Gastrocnemius medialis (tissue), 4 donors: ENCODE results near the gene USP50. TPM values are rescaled to one million over a fixed set of nuclear protein-coding genes. Genes with fewer than 3 reads are reported as not detected.
"Not testable (repeated sequence)": the region's sequence is repeated elsewhere in the genome, so short reads cannot be mapped to it uniquely, and the experiment has no call there.

Source experiments
- ATAC-seq, 2 donors: fragments of 150-250 bp; one replicate each; pipeline ENCODE4 v1.9.1; 2016
- DNase-seq, 2 donors: peaks; one replicate each; pipeline ENCODE4 v3.0.0-alpha.2; 2019
- H3K27ac ChIP-seq, 4 donors: fragments of 200-600 bp; sonication (generic); 1 replicate in 1 of 4; 2 replicates in 3 of 4; pipeline ENCODE4 v1.5.1; 2016 to 2018; ENCODE audit warnings: mild to moderate bottlenecking in 2 of 4, moderate library complexity in 1 of 4
- H3K27me3 ChIP-seq, 3 donors: fragments of 200-600 bp; sonication (generic) in 2 of 3; 1 replicate in 1 of 3; 2 replicates in 2 of 3; pipeline versions ENCODE4 v1.5.1 to v1.6.0; 2016 to 2019; ENCODE audit warnings: mild to moderate bottlenecking in 1 of 3, moderate library complexity in 1 of 3
- H3K36me3 ChIP-seq, 2 donors: fragments of 200-600 bp; sonication (generic) in 1 of 2; one replicate each; pipeline ENCODE4 v1.5.1; 2017 to 2018
- H3K4me1 ChIP-seq, 2 donors: fragments of 200-600 bp; sonication (generic) in 1 of 2; one replicate each; pipeline ENCODE4 v1.5.1; 2016 to 2017; ENCODE audit warnings: mild to moderate bottlenecking in 2 of 2
- H3K4me3 ChIP-seq, 4 donors: fragments of 200-600 bp; sonication (generic) in 3 of 4; 1 replicate in 1 of 4; 2 replicates in 3 of 4; pipeline ENCODE4 v1.5.1; 2016 to 2019; ENCODE audit warnings: mild to moderate bottlenecking in 2 of 4
- H3K9me3 ChIP-seq, 3 donors: fragments of 200-600 bp; sonication (generic) in 2 of 3; 1 replicate in 1 of 3; 2 replicates in 2 of 3; pipeline ENCODE4 v1.5.1; 2016 to 2019
- POLR2A ChIP-seq, 2 donors: fragments of 450-650 bp; IDR thresholded peaks; one replicate each; pipeline ENCODE4 v1.6.1; 2017; ENCODE audit warnings: antibody characterized with exemption in 2 of 2, mild to moderate bottlenecking in 2 of 2, moderate library complexity in 2 of 2
- in situ Hi-C, 4 donors: fragments of 200-750 bp; cut with MboI; loops; one replicate each; pipeline versions ENCODE4 v1.15.0 to v1.8.0; 2017; ENCODE audit warnings: low sequenced_read_pairs in 4 of 4
- intact Hi-C: fragments of 100-400 bp; cut with DNase I; formaldehyde crosslinking; loops from one replicate; pipeline ENCODE4 v1.15.1; 2023; ENCODE audit warnings: low total_unique reads
- total RNA-seq, 4 donors: library from RNA; depleted of rRNA; stranded (reverse); fragments of >200 nt; gene quantifications; one replicate each; pipeline versions ENCODE4 v1.1.0 to v1.2.3, GENCODE V29; 2016
- TF ChIP-seq, protein P1 (sequence below), 5 experiments: fragments of 450-650 bp in 3 of 5; fragments of 200-600 bp in 2 of 5; sonication (generic) in 2 of 5; IDR thresholded peaks in 4 of 5; conservative IDR thresholded peaks in 1 of 5; 1 replicate in 4 of 5; 2 replicates in 1 of 5; pipeline ENCODE4 v1.5.1; 2016 to 2019; ENCODE audit warnings: antibody characterized with exemption in 5 of 5, mild to moderate bottlenecking in 3 of 5, moderate library complexity in 3 of 5

USP50 gene
- total RNA-seq, 4 donors from 2014 or later, result 0.71 TPM; not detected in 3

DNA sequence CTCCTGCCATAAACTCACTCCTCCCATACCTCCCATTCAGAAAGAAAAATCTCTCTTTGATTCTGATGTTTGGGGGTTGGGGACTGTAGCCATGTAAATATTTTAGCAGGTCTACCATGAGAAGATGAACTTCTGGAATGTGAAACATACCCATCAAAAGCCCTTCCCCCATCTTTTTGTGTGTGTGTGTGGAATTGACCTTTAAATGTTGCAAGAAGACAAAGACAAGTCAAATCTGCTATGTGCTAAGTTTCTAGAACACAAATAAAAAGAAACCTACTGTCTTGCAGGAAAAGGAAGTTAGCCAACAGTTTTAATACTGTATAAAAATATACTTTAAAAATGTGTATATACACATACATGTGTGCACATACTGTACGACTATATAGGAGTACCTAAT, 29.7 kb upstream of the USP50 start:
- TF ChIP-seq POLR2A (IDR thresholded peaks at IDR 0.05), result no peak
- TF ChIP-seq, protein P1, sequence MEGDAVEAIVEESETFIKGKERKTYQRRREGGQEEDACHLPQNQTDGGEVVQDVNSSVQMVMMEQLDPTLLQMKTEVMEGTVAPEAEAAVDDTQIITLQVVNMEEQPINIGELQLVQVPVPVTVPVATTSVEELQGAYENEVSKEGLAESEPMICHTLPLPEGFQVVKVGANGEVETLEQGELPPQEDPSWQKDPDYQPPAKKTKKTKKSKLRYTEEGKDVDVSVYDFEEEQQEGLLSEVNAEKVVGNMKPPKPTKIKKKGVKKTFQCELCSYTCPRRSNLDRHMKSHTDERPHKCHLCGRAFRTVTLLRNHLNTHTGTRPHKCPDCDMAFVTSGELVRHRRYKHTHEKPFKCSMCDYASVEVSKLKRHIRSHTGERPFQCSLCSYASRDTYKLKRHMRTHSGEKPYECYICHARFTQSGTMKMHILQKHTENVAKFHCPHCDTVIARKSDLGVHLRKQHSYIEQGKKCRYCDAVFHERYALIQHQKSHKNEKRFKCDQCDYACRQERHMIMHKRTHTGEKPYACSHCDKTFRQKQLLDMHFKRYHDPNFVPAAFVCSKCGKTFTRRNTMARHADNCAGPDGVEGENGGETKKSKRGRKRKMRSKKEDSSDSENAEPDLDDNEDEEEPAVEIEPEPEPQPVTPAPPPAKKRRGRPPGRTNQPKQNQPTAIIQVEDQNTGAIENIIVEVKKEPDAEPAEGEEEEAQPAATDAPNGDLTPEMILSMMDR (IDR thresholded peaks at IDR 0.05 in 4 of 5, conservative IDR thresholded peaks at IDR 0.05 in 1 of 5), result no peak
- H3K9me3 ChIP-seq, result no peaks in the 10 kb centered on the region
- DNase-seq, result no peak
- H3K4me3 ChIP-seq, result no peak overlapping the region
- no peaks in the 10 kb centered on the region for H3K27me3 ChIP-seq
- H3K4me1 ChIP-seq, result no peaks in the 10 kb centered on the region
- no peak for ATAC-seq
- in situ Hi-C loops, result no loop called here
- intact Hi-C loops, result no loop called here
- H3K27ac ChIP-seq, result no peak overlapping the region
- peaks cover 2 to 82% of the 10 kb centered on the region in 2 donors for H3K36me3 ChIP-seq

DNA sequence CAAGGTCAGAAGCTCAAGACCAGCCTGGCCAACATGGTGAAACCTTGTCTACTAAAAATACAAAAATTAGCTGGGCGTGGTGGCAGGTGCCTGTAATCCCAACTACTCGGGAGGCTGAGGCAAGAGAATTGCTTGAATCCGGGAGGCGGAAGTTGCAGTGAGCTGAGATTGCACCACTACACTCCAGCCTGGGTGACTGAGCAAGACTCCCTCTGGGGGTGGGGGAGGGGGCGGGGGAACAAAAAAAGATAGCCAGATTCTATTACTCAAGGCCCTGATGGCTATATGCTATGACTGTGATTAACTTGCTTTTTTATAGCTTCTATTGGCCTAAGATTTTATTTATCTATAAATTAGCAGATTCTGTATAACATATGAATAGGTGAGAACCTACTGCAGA, 27.4 kb upstream of the USP50 start:
- ATAC-seq, H3K9me3 ChIP-seq, H3K4me1 ChIP-seq, in situ Hi-C loops, H3K27me3 ChIP-seq, DNase-seq, H3K4me3 ChIP-seq, H3K27ac ChIP-seq, intact Hi-C loops: not testable (repeated sequence)
- H3K36me3 ChIP-seq, result peaks cover 2 to 86% of the 10 kb centered on the region in 2 donors

DNA sequence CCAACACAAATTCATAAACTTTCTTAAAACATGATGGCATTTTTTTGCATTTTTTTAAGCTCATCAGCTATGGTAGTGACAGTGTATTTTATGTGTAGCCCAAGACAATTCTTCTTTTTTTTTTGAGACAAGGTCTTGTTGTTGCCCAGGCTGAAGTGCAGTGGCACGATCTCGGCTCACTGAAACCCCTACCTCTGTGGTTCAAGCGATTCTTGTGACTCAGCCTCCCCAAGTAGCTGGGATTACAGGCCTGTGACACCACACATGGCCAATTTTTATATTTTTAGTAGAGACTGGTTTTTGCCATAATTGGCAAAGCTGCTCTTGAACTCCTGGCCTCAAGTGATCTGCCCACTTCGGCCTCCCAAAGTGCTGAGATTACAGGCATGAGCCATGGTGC, 17.3 kb upstream of the USP50 start:
- Histone ChIP-seq H3K4me3 (no peak overlapping the region), H3K27ac (no peak overlapping the region), H3K36me3 (peaks cover 0 to 51% of the 10 kb centered on the region in 2 donors), H3K27me3 (no peaks in the 10 kb centered on the region), H3K9me3 (no peaks in the 10 kb centered on the region), H3K4me1 (no peaks in the 10 kb centered on the region)
- no peak for TF ChIP-seq POLR2A (IDR thresholded peaks at IDR 0.05)
- TF ChIP-seq, protein P1 (IDR thresholded peaks at IDR 0.05 in 4 of 5, conservative IDR thresholded peaks at IDR 0.05 in 1 of 5), result no peak
- intact Hi-C loops, result loop anchor here (10.0 kb wide), 1 partner anchor 69 kb away; no protein-coding TSS in a partner anchor
- in situ Hi-C loops, result no loop called here
- no peak for ATAC-seq
- DNase-seq, result no peak

DNA sequence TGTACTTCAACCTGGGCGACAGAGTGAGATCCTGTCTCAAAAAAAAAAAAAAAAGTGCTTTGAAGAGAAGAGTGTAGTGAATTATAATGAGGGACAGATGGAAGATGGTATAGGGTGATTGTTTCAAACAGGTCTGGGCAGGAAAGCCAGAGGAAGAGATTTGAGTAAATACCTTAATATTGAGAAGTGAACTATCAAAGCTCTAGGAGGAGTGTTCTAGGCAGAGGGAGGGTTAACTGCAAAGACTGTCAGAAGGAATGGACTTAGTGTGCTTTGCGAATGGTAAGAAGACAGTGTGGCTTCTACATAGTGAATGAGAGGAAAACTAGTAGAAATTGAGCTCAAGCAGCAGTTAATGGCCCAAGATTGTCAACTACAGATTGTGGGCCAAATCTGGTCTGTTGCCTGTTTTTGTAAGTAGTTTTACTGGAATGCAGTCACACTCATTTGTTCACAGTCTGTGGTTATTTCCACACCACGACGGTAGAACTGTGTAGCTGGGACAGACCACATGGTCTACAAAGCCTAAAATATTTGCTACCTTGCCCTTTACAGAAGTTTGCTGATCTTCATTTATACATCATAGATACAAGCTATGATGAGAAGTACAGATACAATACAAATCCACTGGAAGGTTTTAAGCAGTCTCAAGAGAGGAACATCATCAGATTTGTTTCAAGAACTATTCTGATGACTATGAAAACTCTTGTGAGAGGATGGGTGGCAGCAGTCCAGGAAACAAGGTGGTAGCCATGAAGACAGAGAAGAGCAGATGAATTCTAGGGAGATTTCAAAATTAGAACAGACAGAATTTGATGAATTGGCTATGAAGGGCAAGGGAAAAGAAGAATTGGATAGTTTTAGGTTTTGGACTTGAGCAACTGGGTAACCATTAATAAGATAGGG, 16.5 kb upstream of the USP50 start:
- Histone ChIP-seq H3K4me1 (no peaks in the 10 kb centered on the region), H3K9me3 (no peaks in the 10 kb centered on the region), H3K4me3 (no peak overlapping the region), H3K27me3 (no peaks in the 10 kb centered on the region), H3K27ac (no peak overlapping the region), H3K36me3 (peaks cover 0 to 45% of the 10 kb centered on the region in 2 donors)
- TF ChIP-seq, protein P1 (IDR thresholded peaks at IDR 0.05 in 4 of 5, conservative IDR thresholded peaks at IDR 0.05 in 1 of 5), result no peak
- TF ChIP-seq POLR2A (IDR thresholded peaks at IDR 0.05), result no peak
- DNase-seq (no peak), ATAC-seq (no peak)
- intact Hi-C loops, result loop anchor here (10.0 kb wide), 1 partner anchor 68 kb away; no protein-coding TSS in a partner anchor
- in situ Hi-C loops, result no loop called here

DNA sequence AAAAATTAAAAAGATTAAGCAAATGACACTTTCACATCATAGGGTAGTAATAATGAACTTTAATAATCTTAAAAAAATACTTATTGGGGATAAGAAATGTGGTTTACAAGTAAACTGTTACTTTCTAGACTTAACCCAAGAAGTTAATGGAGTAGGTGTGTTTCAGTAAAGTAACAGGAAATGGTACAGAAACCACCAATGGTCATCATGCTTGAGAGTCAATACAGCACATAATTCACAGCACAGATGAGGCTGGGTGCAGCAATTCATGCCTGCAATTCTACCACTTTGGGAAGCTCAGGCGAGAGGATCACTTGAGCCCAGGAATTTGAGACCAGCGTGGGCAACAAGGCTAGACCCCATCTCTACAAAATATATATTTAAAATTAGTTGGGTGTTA, 11.5 kb upstream of the USP50 start:
- Histone ChIP-seq H3K4me1 (no peaks in the 10 kb centered on the region), H3K27ac (no peak overlapping the region), H3K36me3 (peaks cover 0 to 27% of the 10 kb centered on the region in 2 donors), H3K4me3 (no peak overlapping the region), H3K27me3 (no peaks in the 10 kb centered on the region), H3K9me3 (no peaks in the 10 kb centered on the region)
- no peak for DNase-seq
- intact Hi-C loops, result no loop called here
- no peak for TF ChIP-seq POLR2A (IDR thresholded peaks at IDR 0.05)
- TF ChIP-seq, protein P1 (IDR thresholded peaks at IDR 0.05 in 4 of 5, conservative IDR thresholded peaks at IDR 0.05 in 1 of 5), result no peak
- in situ Hi-C loops, result no loop called here
- no peak for ATAC-seq
